Measurements from ENCODE around the gene NUDT16L1.

Gene NUDT16L1

DNA sequence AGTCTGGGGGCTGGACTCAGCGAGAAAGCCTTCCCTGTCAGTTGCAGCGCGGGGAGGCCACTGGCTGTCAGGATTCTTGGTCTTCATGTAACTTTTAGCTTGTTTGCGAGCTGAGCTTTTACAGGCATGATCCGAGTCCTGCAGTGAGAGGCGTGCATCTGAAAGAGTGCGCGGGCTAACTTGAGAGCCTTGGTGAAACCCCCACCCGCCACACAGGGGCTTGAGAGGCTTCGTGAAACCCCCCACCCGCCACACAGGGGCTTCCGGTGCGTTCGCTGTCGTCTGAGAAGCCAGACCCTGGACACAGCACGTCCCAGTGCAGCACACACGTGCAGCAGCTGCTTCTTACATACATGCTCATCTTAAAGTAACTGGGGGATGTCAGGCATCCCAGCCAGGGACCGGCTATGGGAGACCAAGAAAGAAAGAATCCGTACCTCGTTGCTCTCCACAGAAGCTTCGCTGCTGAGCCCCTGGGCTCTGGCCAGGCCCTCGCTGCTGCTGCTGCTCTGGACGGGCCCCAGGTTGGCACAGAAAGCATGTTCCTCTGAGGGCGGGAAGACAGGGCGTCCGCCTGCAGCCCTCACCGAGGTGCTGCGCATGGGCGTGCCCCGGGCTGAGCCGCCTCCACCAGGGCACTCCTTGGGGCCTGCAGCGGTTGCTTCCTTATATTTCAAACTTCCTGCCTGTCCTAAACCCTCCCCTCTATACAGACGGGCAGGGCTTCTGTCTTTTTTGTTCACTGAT is 7.8 kb downstream of the NUDT16L1 start:
- TF ChIP-seq, protein P1, sequence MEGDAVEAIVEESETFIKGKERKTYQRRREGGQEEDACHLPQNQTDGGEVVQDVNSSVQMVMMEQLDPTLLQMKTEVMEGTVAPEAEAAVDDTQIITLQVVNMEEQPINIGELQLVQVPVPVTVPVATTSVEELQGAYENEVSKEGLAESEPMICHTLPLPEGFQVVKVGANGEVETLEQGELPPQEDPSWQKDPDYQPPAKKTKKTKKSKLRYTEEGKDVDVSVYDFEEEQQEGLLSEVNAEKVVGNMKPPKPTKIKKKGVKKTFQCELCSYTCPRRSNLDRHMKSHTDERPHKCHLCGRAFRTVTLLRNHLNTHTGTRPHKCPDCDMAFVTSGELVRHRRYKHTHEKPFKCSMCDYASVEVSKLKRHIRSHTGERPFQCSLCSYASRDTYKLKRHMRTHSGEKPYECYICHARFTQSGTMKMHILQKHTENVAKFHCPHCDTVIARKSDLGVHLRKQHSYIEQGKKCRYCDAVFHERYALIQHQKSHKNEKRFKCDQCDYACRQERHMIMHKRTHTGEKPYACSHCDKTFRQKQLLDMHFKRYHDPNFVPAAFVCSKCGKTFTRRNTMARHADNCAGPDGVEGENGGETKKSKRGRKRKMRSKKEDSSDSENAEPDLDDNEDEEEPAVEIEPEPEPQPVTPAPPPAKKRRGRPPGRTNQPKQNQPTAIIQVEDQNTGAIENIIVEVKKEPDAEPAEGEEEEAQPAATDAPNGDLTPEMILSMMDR (IDR thresholded peaks at IDR 0.05): no peak

DNA sequence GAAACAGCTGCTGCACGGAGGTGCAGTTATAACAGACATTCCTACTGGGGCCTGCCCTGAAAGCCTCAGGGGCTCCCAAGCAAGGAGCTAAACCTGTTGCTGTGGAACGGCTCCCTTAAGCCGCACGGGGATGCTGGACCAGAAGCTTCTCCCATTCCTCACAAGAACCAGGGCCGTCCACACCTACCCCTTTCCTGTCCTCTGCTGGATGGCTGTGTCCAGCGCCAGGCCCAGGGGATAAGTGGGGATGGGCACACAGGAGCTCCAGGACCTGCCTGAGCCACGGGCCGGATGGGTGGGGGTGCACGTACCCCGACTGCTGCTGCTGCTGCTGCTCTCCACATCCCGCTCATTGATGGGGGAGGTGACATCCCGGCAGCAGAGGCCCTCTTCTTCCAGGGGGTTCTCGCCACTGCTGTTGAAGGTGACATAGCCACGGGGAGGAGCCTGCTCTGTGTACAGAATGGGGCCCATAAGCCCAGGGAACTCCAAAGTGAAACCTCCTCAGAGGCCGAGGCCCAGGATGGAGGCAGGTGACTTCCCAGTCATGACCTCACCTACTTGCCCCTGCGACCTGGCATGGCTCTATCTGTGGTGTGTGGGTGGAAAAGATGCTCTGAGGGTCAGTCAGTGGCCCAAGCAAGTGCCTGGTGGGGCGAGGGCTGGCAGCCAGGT is 8.6 kb downstream of the NUDT16L1 start:
- TF ChIP-seq, protein P1 (IDR thresholded peaks at IDR 0.05): no peak

DNA sequence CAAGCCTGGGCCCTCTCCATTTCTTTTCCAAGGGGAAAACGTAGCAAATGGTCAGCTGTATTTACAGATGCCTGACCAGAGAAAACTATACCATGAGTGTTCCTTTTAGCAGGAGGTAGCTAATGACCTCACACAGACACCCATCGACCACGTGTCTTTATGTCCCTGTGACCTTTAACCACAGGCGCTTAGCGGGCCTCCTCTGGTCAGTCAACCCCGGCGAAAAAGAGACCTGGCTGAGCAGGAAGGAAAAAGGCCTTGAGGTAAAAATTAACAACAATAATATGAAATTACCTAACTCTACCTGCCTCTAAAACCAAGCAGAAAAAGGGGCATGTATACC is 9.1 kb downstream of the NUDT16L1 start:
- TF ChIP-seq, protein P1 (IDR thresholded peaks at IDR 0.05): no peak

DNA sequence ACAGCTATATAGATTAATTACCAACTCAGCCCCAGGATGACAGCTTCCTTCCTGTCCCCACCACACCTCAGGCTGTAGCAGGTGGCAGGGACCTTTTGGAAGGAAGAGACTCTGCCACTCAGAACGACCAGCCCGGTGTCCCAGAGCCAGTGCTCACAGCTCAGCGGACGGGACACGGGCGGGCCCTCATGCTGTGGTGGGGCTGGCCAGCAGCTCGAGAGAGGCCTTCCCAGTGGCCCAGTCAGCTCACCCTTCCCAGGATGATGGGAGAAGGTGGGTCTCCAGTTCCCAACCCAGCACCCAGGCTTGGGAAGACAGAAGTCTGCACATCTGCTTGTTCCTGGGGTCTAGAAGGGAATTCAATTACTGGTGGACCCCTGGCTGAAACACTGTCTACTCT is 10.5 kb downstream of the NUDT16L1 start:
- TF ChIP-seq, protein P1 (IDR thresholded peaks at IDR 0.05): no peak

DNA sequence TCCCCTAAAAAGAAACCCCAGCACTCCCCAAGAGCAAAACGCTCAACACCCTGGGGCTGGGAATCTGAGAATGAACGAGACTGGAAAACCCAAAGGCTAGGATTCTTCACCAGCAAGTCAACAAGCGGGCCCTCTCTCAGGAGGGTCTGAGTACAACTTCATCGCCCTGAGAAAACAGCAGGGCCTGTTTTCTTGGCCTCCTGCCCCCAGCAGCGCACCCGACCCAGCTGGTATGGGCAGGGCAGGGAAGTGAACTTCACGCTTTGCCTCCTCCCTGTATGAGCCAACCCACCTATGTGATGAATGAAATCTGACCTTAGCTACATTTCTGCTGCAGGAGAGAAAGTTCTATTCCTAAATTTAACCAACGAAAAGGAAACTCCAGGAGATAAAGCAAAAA is 11.1 kb downstream of the NUDT16L1 start:
- TF ChIP-seq, protein P1 (IDR thresholded peaks at IDR 0.05): no peak

DNA sequence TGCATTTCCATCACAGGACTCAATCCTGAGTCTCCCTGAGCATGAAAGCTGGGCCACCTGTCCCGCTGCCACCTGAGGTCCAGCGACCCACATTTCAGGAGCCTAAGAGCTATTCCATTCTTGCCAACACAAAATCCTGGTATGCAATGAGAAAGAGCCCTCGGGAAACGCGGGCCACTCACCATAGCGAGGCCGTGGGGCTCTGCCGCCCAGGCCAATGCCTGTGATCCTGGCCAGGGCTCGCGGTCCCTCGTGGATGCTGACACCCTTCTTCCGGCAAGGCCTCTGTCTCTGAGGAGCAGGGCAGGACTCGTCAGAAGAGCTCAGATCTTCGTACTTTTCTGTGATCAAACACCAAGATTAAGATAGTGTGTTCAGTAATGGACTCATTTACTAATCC is 11.6 kb downstream of the NUDT16L1 start:
- TF ChIP-seq, protein P1 (IDR thresholded peaks at IDR 0.05): no peak

DNA sequence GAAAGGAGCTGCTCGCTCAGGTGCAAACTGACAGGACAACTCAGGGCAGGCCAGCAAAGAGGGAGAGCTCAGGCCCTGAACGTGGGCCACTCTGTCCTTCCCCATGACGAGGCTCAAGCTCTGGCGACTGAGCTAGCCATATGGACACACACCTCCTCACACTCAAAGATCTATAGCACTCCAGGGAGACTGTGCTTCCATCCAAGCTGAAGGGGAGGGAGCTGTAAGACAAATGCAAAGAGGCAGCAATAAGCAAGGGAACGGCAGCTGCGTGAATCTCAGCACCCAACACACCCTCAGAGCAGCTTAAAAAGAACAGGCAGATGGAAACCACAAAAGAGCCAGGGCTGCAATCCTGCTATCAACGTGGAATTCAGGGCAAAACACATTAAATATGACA is 13.5 kb downstream of the NUDT16L1 start:
- TF ChIP-seq, protein P1 (IDR thresholded peaks at IDR 0.05): no peak

Measured in LNCAP (cell line).